SK-N-MC (cell line): ENCODE data around the gene LRRC75A.

Experiments used
- EZH2 ChIP-seq: fragments of 200-600 bp; sonication (generic); IDR thresholded peaks from one replicate; pipeline ENCODE4 v1.6.1; 2017; ENCODE audit warnings: antibody characterized with exemption
- FOXP2 ChIP-seq: optimal IDR thresholded peaks from 2 replicates; pipeline ENCODE3; 2011; ENCODE audit warnings: mild to moderate bottlenecking, moderate library complexity; ENCODE audit not compliant: insufficient read depth; ENCODE audit errors: extremely low read length, control extremely low read depth
- POLR2AphosphoS5 ChIP-seq: IDR thresholded peaks from 2 replicates; pipeline ENCODE4 v1.6.1; 2012; ENCODE audit warnings: mild to moderate bottlenecking, low read depth, low read length, borderline replicate concordance

DNA sequence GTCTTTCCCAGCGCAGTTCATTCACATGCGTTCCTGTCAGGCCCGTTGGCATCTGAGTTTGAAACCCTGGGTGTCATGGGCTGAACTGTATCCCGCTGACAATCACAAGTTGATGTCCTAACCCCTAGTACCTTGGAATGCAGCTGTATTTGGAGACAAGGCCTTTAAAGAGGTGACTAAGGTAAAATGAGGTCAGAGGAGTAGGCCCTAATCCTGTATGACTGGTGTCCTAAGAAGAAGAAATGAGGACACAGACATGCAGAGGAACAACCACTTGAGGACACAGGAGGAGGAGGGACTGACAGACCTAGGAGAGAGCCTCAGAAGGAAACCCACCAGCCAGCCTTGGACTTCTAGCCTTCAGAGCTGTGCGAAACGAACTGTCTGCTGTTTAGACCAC lies 43.5 kb downstream of the LRRC75A start:
- TF ChIP-seq EZH2: no peak
- TF ChIP-seq POLR2AphosphoS5: 0 out of 2 replicates have a peak, but pooled peaks have one; percentile 26
- no peak for TF ChIP-seq FOXP2
